A673 (cell line): ENCODE results near the gene RBMXL2. TPM values are rescaled to one million over a fixed set of nuclear protein-coding genes. Genes with fewer than 3 reads are reported as not detected.

Source experiments
- BruUV-seq: library from RNA; stranded (reverse); fragments of 400-500 nt; replicated peaks from 2 replicates; lab custom pipeline; 2021; lab: Mats Ljungman, UMichigan
- CTCF ChIA-PET: fragments of 300-600 bp; sonication (Branson Sonifier 250); formaldehyde crosslinking; loops from one replicate; lab custom pipeline; 2022; ENCODE audit warnings: antibody characterized with exemption; lab: Charles Lee
- POLR2A ChIA-PET: fragments of 300-600 bp; sonication (Branson Sonifier 250); formaldehyde crosslinking; loops from one replicate; lab custom pipeline; 2022; ENCODE audit warnings: antibody characterized with exemption; ENCODE audit not compliant: low non-redundant PET; lab: Charles Lee
- DNase-seq: peaks from one replicate; pipeline ENCODE4 v3.0.0-alpha.2; 2015; ENCODE audit warnings: low spot score
- H3K27ac ChIP-seq: fragments of 200-600 bp; sonication (generic); 2 replicates; pipeline ENCODE4 v1.5.1; 2016; ENCODE audit warnings: mixed run types, low read depth, mild to moderate bottlenecking, mixed read lengths, antibody characterized with exemption, low read length; ENCODE audit not compliant: poor library complexity, severe bottlenecking
- H3K27me3 ChIP-seq: fragments of 200-600 bp; sonication (generic); replicated peaks from 2 replicates; pipeline ENCODE4 v1.6.1; 2017; ENCODE audit warnings: mixed run types, low read depth, mild to moderate bottlenecking, mixed read lengths, antibody characterized with exemption, low read length; ENCODE audit not compliant: insufficient read depth, poor library complexity
- H3K36me3 ChIP-seq: fragments of 200-600 bp; sonication (generic); 2 replicates; pipeline ENCODE4 v1.6.1; 2016; ENCODE audit warnings: mixed run types, mild to moderate bottlenecking, mixed read lengths, antibody characterized with exemption, low read length; ENCODE audit not compliant: insufficient read depth, poor library complexity, severe bottlenecking
- H3K4me1 ChIP-seq: fragments of 200-600 bp; sonication (generic); 2 replicates; pipeline ENCODE4 v1.6.1; 2017; ENCODE audit warnings: mixed run types, mild to moderate bottlenecking, mixed read lengths, antibody characterized with exemption, low read length; ENCODE audit not compliant: insufficient read depth, poor library complexity, severe bottlenecking
- H3K4me3 ChIP-seq: fragments of 200-600 bp; sonication (generic); 2 replicates; pipeline ENCODE4 v1.5.1; 2016; ENCODE audit warnings: low read depth, mixed run types, mild to moderate bottlenecking, mixed read lengths, low read length; ENCODE audit not compliant: poor library complexity, severe bottlenecking
- H3K9me3 ChIP-seq: fragments of 200-600 bp; sonication (generic); 2 replicates; pipeline ENCODE4 v1.6.1; 2016; ENCODE audit warnings: mixed run types, low read depth, mild to moderate bottlenecking, mixed read lengths, antibody characterized with exemption, low read length; ENCODE audit not compliant: poor library complexity, severe bottlenecking
- EZH2 ChIP-seq: fragments of 200-600 bp; sonication (generic); IDR thresholded peaks from 2 replicates; pipeline ENCODE4 v1.6.1; 2017; ENCODE audit warnings: borderline replicate concordance, low read depth, mild to moderate bottlenecking, mixed read lengths, antibody characterized with exemption, low read length; ENCODE audit not compliant: poor library complexity, severe bottlenecking
- intact Hi-C: fragments of 100-400 bp; cut with micrococcal nuclease; formaldehyde crosslinking; loops from one replicate; pipeline ENCODE4 v1.10.0; 2022; ENCODE audit not compliant: unreplicated experiment
- total RNA-seq: library from RNA; stranded (reverse); gene quantifications from 2 replicates; pipeline ENCODE4 v1.2.3, GENCODE V29; 2021
- TF ChIP-seq, protein P1 (sequence below): fragments of 300-800, 200-600 bp; sonication (generic); conservative IDR thresholded peaks from 2 replicates; pipeline ENCODE4 v1.5.1; 2017; ENCODE audit warnings: low read depth, mild to moderate bottlenecking, antibody characterized with exemption, low read length, moderate library complexity, mixed read lengths

RBMXL2 gene
- total RNA-seq, 1 experiment from 2014 or later, result not detected

- POLR2A ChIA-PET, result no interaction called here
- BruUV-seq, result no TSS peak
- Histone ChIP-seq H3K4me3 (no peak overlapping the region), H3K9me3 (no peaks in the 10 kb centered on the region), H3K4me1 (no peaks in the 10 kb centered on the region), H3K36me3 (no peaks in the 10 kb centered on the region), H3K27ac (no peak overlapping the region), H3K27me3 (no peaks in the 10 kb centered on the region)
- CTCF ChIA-PET, result no interaction called here
- intact Hi-C loops, result no loop called here
- TF ChIP-seq, protein P1, sequence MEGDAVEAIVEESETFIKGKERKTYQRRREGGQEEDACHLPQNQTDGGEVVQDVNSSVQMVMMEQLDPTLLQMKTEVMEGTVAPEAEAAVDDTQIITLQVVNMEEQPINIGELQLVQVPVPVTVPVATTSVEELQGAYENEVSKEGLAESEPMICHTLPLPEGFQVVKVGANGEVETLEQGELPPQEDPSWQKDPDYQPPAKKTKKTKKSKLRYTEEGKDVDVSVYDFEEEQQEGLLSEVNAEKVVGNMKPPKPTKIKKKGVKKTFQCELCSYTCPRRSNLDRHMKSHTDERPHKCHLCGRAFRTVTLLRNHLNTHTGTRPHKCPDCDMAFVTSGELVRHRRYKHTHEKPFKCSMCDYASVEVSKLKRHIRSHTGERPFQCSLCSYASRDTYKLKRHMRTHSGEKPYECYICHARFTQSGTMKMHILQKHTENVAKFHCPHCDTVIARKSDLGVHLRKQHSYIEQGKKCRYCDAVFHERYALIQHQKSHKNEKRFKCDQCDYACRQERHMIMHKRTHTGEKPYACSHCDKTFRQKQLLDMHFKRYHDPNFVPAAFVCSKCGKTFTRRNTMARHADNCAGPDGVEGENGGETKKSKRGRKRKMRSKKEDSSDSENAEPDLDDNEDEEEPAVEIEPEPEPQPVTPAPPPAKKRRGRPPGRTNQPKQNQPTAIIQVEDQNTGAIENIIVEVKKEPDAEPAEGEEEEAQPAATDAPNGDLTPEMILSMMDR, result no peak
- no peak for DNase-seq
Measured at GRCh38 chr11:7056828-7057513, 31.8 kb upstream of the RBMXL2 start.

GRCh38 chr11:7057641-7058040 lies 31.2 kb upstream of the RBMXL2 start:
- Histone ChIP-seq H3K36me3 (no peaks in the 10 kb centered on the region), H3K27ac (no peak overlapping the region), H3K9me3 (no peaks in the 10 kb centered on the region), H3K4me3 (no peak overlapping the region), H3K4me1 (no peaks in the 10 kb centered on the region), H3K27me3 (no peaks in the 10 kb centered on the region)
- no peak for DNase-seq
- POLR2A ChIA-PET, result no interaction called here
- no peak for TF ChIP-seq EZH2
- TF ChIP-seq, protein P1, result no peak
- intact Hi-C loops, result no loop called here
- CTCF ChIA-PET, result no interaction called here
- no TSS peak for BruUV-seq

DNA sequence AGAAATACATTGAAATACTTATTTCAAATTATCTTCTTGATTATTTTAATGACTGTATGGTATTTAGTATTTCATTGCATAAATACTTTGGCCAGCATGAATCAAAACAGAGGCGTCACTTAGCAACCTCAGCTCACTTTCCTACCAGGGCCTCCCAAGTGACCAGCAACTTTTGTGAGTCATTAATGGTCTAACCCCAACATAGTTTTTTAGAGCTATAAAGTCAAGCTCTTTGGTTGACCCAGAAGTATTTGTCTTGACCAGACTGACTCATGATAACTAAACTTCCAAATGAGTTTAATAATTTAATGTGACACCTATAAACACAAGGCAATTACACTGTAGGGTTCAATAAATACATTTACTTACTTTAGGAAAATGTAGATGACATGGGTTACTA lies 27.9 kb upstream of the RBMXL2 start:
- Histone ChIP-seq H3K36me3 (no peaks in the 10 kb centered on the region), H3K4me3 (no peak overlapping the region), H3K4me1 (no peaks in the 10 kb centered on the region), H3K9me3 (no peaks in the 10 kb centered on the region), H3K27ac (no peak overlapping the region), H3K27me3 (no peaks in the 10 kb centered on the region)
- intact Hi-C loops, result no loop called here
- DNase-seq, result no peak
- TF ChIP-seq, protein P1, result no peak
- TF ChIP-seq EZH2, result no peak
- ChIA-PET POLR2A (no interaction called here), CTCF (no interaction called here)
- BruUV-seq, result no TSS peak
